ENCODE measurements around the gene ARHGAP35.

Gene ARHGAP35

GRCh38 chr19:46860846-46861690, at the start of gene ARHGAP35:
TSS of gene ARHGAP35 (plus strand) at chr19:46860997. CDS start at chr19:46918676, 57,679 bp downstream.
- DNase-seq (ENCODE audit: low read depth) = no peak
- H3K4me3 ChIP-seq (ENCODE audit: control insufficient read depth, low read depth, low read length) = peak within 1 kb of the TSS; percentile 82
- TF ChIP-seq CTCF (IDR thresholded peaks at IDR 0.05; ENCODE audit: control insufficient read depth, insufficient read depth, low read depth, low read length, missing control alignments) = no peak

GRCh38 chr19:46812977-46813838, 47.6 kb upstream of the ARHGAP35 start:
- DNase-seq (ENCODE audit: low read depth) = no peak
- TF ChIP-seq CTCF (IDR thresholded peaks at IDR 0.05; ENCODE audit: control insufficient read depth, insufficient read depth, low read depth, low read length, missing control alignments) = no peak
- H3K4me3 ChIP-seq (ENCODE audit: control insufficient read depth, low read depth, low read length) = no peak overlapping the region

- TF ChIP-seq CTCF (IDR thresholded peaks at IDR 0.05; ENCODE audit: control insufficient read depth, insufficient read depth, low read depth, low read length, missing control alignments) = no peak
- DNase-seq (ENCODE audit: low read depth) = no peak
- no peak overlapping the region for H3K4me3 ChIP-seq (ENCODE audit: control insufficient read depth, low read depth, low read length)
Observed at GRCh38 chr19:46813839-46814358, 46.9 kb upstream of the ARHGAP35 start.

- H3K4me3 ChIP-seq (ENCODE audit: control insufficient read depth, low read depth, low read length) = no peak overlapping the region
- no peak for DNase-seq (ENCODE audit: low read depth)
- no peak for TF ChIP-seq CTCF (IDR thresholded peaks at IDR 0.05; ENCODE audit: control insufficient read depth, insufficient read depth, low read depth, low read length, missing control alignments)
Observed at GRCh38 chr19:46815833-46816627, 44.8 kb upstream of the ARHGAP35 start.

GRCh38 chr19:46818812-46819211, 42.0 kb upstream of the ARHGAP35 start:
- no peak overlapping the region for H3K4me3 ChIP-seq (ENCODE audit: control insufficient read depth, low read depth, low read length)
- no peak for DNase-seq (ENCODE audit: low read depth)
- TF ChIP-seq CTCF (IDR thresholded peaks at IDR 0.05; ENCODE audit: control insufficient read depth, insufficient read depth, low read depth, low read length, missing control alignments) = no peak
